Endothelial cell of umbilical vein (primary cell): ENCODE data around the gene TLN1. TPM values are rescaled to one million over a fixed set of nuclear protein-coding genes. Genes with fewer than 3 reads are reported as not detected.

ENCODE experiments used
- BruUV-seq: library from RNA; stranded (reverse); fragments of 400-500 nt; replicated peaks from 2 replicates; lab custom pipeline; 2021; lab: Mats Ljungman, UMichigan
- CTCF ChIA-PET: fragments of 300-600, 350-600 bp; sonication (Branson Sonifier 250); formaldehyde crosslinking; loops from one replicate; lab custom pipeline; 2021; ENCODE audit warnings: antibody characterized with exemption, inconsistent platforms; lab: Charles Lee
- POLR2A ChIA-PET: fragments of 300-600, 350-600 bp; sonication (Branson Sonifier 250); formaldehyde crosslinking; loops from one replicate; lab custom pipeline; 2021; ENCODE audit warnings: antibody characterized with exemption, inconsistent platforms; lab: Charles Lee
- DNase-seq: peaks from one replicate; pipeline ENCODE4 v3.0.0-alpha.2; 2011; ENCODE audit warnings: low read depth, low spot score
- FAIRE-seq: peaks from 2 replicates; lab custom pipeline; 2011; peaks lifted over from hg19 to GRCh38; lab: Jason Lieb, UNC
- H2AFZ ChIP-seq: 2 replicates; pipeline ENCODE4 v1.6.0; 2012; ENCODE audit warnings: low read depth, low read length, control low read depth, inconsistent platforms
- H3K27ac ChIP-seq: 2 replicates; pipeline ENCODE4 v1.5.1; 2011; ENCODE audit warnings: low read depth, mild to moderate bottlenecking, control low read depth, low read length, moderate library complexity; ENCODE audit not compliant: insufficient read depth
- H3K27me3 ChIP-seq, 2 experiments: 2 replicates each; pipeline versions ENCODE4 v1.6.0 to v1.6.1; 2011; ENCODE audit warnings: low read length in 2 of 2, mixed read lengths in 1 of 2; ENCODE audit not compliant: control insufficient read depth in 2 of 2, insufficient read depth in 2 of 2
- H3K36me3 ChIP-seq, 2 experiments: 2 replicates in 1 of 2; 3 replicates in 1 of 2; pipeline ENCODE4 v1.5.1; 2011; ENCODE audit warnings: low read length in 2 of 2, mild to moderate bottlenecking in 1 of 2, moderate library complexity in 1 of 2; ENCODE audit not compliant: control insufficient read depth in 2 of 2, insufficient read depth in 2 of 2; ENCODE audit errors: extremely low read depth in 1 of 2
- H3K4me1 ChIP-seq: 3 replicates; pipeline ENCODE4 v1.5.1; 2011; ENCODE audit warnings: mild to moderate bottlenecking, low read length; ENCODE audit not compliant: control insufficient read depth, insufficient read depth; ENCODE audit errors: extremely low read depth
- H3K4me2 ChIP-seq: 2 replicates; pipeline ENCODE4 v1.6.1; 2011; ENCODE audit warnings: low read length, control low read depth, mixed read lengths; ENCODE audit not compliant: insufficient read depth
- H3K4me3 ChIP-seq, 3 experiments: fragments of 200-600 bp in 1 of 3; sonication (generic), shearing (Covaris generic) in 1 of 3; replicated peaks in 1 of 3; 2 replicates each; pipeline ENCODE4 v1.5.1; 2011 to 2016; ENCODE audit warnings: control low read depth in 3 of 3, low read length in 3 of 3, mild to moderate bottlenecking in 2 of 3, inconsistent platforms in 1 of 3, low read depth in 1 of 3, moderate library complexity in 1 of 3; ENCODE audit not compliant: insufficient read depth in 1 of 3
- H3K79me2 ChIP-seq: 2 replicates; pipeline ENCODE4 v1.6.0; 2012; ENCODE audit warnings: low read length, inconsistent platforms; ENCODE audit not compliant: control insufficient read depth, insufficient read depth
- H3K9ac ChIP-seq: replicated peaks from 2 replicates; pipeline ENCODE3; 2011; ENCODE audit warnings: low read length, control low read depth; ENCODE audit not compliant: insufficient read depth; ENCODE audit errors: extremely low read depth
- H3K9me1 ChIP-seq: replicated peaks from 3 replicates; pipeline ENCODE4 v1.6.0; 2011; ENCODE audit warnings: mild to moderate bottlenecking, low read length; ENCODE audit not compliant: control insufficient read depth, insufficient read depth; ENCODE audit errors: extremely low read depth
- H3K9me3 ChIP-seq: replicated peaks from 2 replicates; pipeline ENCODE4 v1.5.1; 2012; ENCODE audit warnings: low read length, inconsistent platforms; ENCODE audit not compliant: control insufficient read depth, insufficient read depth
- H4K20me1 ChIP-seq: replicated peaks from 2 replicates; pipeline ENCODE3; 2011; ENCODE audit warnings: mild to moderate bottlenecking, low read length; ENCODE audit not compliant: control insufficient read depth, insufficient read depth; ENCODE audit errors: extremely low read depth
- CTCF ChIP-seq, 2 donors: IDR thresholded peaks; 1 replicate in 1 of 2; 2 replicates in 1 of 2; pipeline ENCODE4 v1.5.1; 2011; ENCODE audit warnings: low read length in 2 of 2, mild to moderate bottlenecking in 2 of 2, moderate library complexity in 2 of 2, control low read depth in 1 of 2, inconsistent platforms in 1 of 2, low read depth in 1 of 2; ENCODE audit not compliant: insufficient read depth in 1 of 2; ENCODE audit errors: extremely low read depth in 1 of 2
- EZH2 ChIP-seq: IDR thresholded peaks from 2 replicates; pipeline ENCODE4 v1.6.1; 2012; ENCODE audit warnings: borderline replicate concordance, low read depth, mild to moderate bottlenecking, moderate library complexity, low read length, inconsistent platforms; ENCODE audit not compliant: severe bottlenecking
- FOS ChIP-seq: IDR thresholded peaks from 2 replicates; pipeline ENCODE4 v1.6.1; 2011; ENCODE audit warnings: mild to moderate bottlenecking, low read length, moderate library complexity, borderline replicate concordance; ENCODE audit not compliant: insufficient read depth
- GATA2 ChIP-seq: IDR thresholded peaks from 2 replicates; pipeline ENCODE4 v1.7.0; 2011; ENCODE audit warnings: low read depth, mild to moderate bottlenecking, moderate library complexity, mixed read lengths, low read length; ENCODE audit not compliant: insufficient read length, insufficient read depth
- JUN ChIP-seq: IDR thresholded peaks from 2 replicates; pipeline ENCODE4 v1.6.1; 2011; ENCODE audit warnings: borderline replicate concordance, low read depth; ENCODE audit not compliant: insufficient read length, insufficient read depth
- MYC ChIP-seq: IDR thresholded peaks from one replicate; pipeline ENCODE4 v1.6.1; 2011; ENCODE audit warnings: mild to moderate bottlenecking, low read depth, low read length
- POLR2A ChIP-seq: IDR thresholded peaks from 2 replicates; pipeline ENCODE4 v1.6.1; 2012; ENCODE audit warnings: low read depth, mild to moderate bottlenecking, control low read depth, low read length
- POLR2AphosphoS5 ChIP-seq: IDR thresholded peaks from 2 replicates; pipeline ENCODE4 v1.6.1; 2012; ENCODE audit warnings: low read depth, mild to moderate bottlenecking, control low read depth, low read length, moderate library complexity; ENCODE audit not compliant: insufficient read depth
- dilution Hi-C: fragments of 300-500 bp; cut with MboI; formaldehyde crosslinking; loops from one replicate; pipeline ENCODE4 v1.15.0; 2019; ENCODE audit warnings: low sequenced_read_pairs; ENCODE audit not compliant: extremely low pct_ligation_motif_present
- intact Hi-C: fragments of 100-400 bp; cut with micrococcal nuclease; formaldehyde crosslinking; loops from one replicate; pipeline ENCODE4 v1.10.0; 2022
- polyA plus RNA-seq, 4 experiments: library from polyadenylated mRNA; depleted of rRNA in 3 of 4; stranded (reverse) in 3 of 4; unstranded in 1 of 4; fragments of >200 nt; gene quantifications; 2 replicates each; pipeline versions ENCODE4 v1.2.1 to v1.2.3, GENCODE V29; 2011 to 2012; ENCODE audit warnings: missing spikeins in 1 of 4
- total RNA-seq: library from RNA; stranded (reverse); gene quantifications from 2 replicates; pipeline ENCODE4 v1.2.3, GENCODE V29; 2021
- TF ChIP-seq, protein P1 (sequence below): IDR thresholded peaks from 2 replicates; pipeline ENCODE4 v1.6.1; 2011; ENCODE audit not compliant: insufficient read depth, insufficient read length

The TLN1 gene
- total and polyA plus RNA-seq, 2 donors (not counting 3 experiments of a cell fraction or from before 2014, with no cell fraction given), result 120 to 450 TPM

- FAIRE-seq (no peak), DNase-seq (no peak)
- no peaks in the 10 kb centered on the region for H3K27me3 ChIP-seq
- H3K9me1 ChIP-seq, result no peaks in the 10 kb centered on the region
- no peak overlapping the region for H2AFZ ChIP-seq
- H4K20me1 ChIP-seq, result no peaks in the 10 kb centered on the region
- peaks cover 4% of the 10 kb centered on the region for H3K4me1 ChIP-seq
- H3K27ac ChIP-seq, result no peak overlapping the region
- H3K9me3 ChIP-seq, result no peaks in the 10 kb centered on the region
- no peak for TF ChIP-seq POLR2AphosphoS5
- TF ChIP-seq, protein P1, sequence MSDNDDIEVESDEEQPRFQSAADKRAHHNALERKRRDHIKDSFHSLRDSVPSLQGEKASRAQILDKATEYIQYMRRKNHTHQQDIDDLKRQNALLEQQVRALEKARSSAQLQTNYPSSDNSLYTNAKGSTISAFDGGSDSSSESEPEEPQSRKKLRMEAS, result no peak
- no peak for TF ChIP-seq FOS
- TF ChIP-seq EZH2, result no peak
- TF ChIP-seq JUN, result no peak
- TF ChIP-seq CTCF (IDR thresholded peaks at IDR 0.05; ENCODE audit: extremely low read depth in 1 of 2, insufficient read depth in 1 of 2, low read depth in 1 of 2, low read length in 2 of 2), result no peak
- no peak for TF ChIP-seq MYC
- no peak for TF ChIP-seq GATA2
- TF ChIP-seq POLR2A, result no peak
- no peak overlapping the region for H3K4me3 ChIP-seq
- H3K36me3 ChIP-seq, result peaks cover 41 to 46% of the 10 kb centered on the region in 2 experiments
- no peaks in the 10 kb centered on the region for H3K79me2 ChIP-seq
- dilution Hi-C loops (no loop called here), intact Hi-C loops (loop anchor here (1.0 kb wide), 2 partner anchors 38 to 49 kb away; partner anchors contain the start of genes CCDC107 and RMRP)
- ChIA-PET CTCF (interaction anchor here (0.9 to 13.5 kb wide), 30 partner anchors 8 to 215 kb away, joined by 3 to 227 read pairs (median 8); partner anchors contain the start of genes ARHGEF39, CCDC107, CREB3 and RMRP), POLR2A (interaction anchor here (1.4 kb wide), 1 partner anchor 32 kb away, joined by 6 read pairs; no protein-coding TSS in a partner anchor)
- no peak overlapping the region for H3K4me2 ChIP-seq
- no TSS peak for BruUV-seq
- H3K9ac ChIP-seq, result no peak overlapping the region
Measured at GRCh38 chr9:35695943-35696401, 36.0 kb downstream of the TLN1 start.
